Stimulated activated CD4-positive, alpha-beta T cell treated with anti-CD3 and anti-CD28 coated beads, Interleukin-1b, Interleukin-23, amount 100 ng/mL, for 1 hour (primary cell): ENCODE measurements around the gene CPSF4L.

Experiments used
- DNase-seq, 2 donors: peaks; one replicate each; pipeline ENCODE4 v3.0.0-alpha.2; 2020; ENCODE audit warnings: low read depth in 2 of 2

The CPSF4L gene

DNA sequence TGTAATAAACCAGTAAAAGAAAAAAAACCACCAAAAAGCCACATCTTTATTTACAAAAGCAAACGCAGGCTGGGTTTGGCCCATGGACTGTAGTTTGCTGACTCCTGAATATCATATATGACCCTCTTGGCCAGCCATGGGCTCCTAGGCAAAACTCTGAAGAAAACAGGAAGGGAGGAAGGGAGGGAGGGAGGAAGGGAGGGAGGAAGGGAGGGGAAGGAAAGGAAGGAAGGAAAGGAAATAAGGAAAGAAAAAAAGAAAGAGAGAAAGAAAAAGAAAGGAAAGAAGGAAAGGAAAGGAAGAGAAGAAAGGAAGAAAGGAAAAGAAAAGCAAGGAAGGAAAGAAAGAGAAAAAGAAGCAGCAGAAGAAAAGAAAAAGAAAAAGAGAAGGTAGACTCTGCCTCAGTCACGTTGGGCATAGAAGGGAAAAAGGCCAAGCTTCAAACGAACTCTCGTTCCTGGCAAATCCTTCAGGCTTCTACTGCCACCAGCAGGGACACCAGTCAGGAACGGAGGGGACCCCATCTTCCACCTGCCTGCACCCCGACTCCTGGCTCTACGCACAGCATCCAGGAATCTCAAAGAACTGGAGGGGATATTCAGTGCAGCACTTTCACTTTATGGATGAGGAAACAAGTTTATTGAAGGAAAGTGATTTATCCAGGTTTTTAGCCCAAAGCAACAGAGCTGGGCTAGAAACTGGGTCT is 28.0 kb upstream of the CPSF4L start:
- no peak for DNase-seq

DNA sequence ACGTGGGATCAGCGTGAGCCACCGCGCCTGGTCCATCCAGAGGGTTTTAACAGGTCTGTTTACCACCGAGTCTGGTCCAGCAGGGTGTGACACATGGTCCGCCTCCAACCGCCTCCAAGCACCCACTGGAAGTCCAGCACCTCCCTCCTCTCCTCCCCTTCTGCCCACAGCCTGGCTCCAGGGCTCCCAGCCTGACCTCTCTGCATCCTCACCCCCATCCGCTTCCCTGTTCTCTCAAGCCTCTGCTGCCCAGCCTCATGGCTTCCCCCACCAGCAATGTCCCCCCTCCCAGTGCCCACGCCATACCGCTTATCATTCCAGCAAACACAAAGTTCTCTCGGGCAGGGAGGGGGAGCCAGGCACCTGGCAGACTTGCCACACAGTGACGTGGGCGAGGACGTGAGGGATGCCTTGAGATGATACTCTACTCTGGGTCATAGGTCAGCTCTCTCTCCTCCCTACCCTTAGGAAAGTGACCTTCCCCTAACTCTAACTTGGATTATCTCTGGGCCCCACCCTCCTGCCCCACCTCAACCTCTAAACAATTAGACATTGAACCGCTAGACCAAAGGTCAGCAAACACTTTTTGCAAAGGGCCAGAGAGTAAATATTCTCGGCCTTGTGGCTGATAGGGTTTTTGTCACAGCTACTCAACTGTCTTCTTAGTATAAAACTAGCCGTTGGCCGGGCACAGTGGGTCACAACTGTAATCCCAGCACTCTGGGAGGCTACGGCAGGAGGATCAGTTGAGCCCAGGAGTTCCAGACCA is 27.0 kb upstream of the CPSF4L start:
- DNase-seq, result no peak

DNA sequence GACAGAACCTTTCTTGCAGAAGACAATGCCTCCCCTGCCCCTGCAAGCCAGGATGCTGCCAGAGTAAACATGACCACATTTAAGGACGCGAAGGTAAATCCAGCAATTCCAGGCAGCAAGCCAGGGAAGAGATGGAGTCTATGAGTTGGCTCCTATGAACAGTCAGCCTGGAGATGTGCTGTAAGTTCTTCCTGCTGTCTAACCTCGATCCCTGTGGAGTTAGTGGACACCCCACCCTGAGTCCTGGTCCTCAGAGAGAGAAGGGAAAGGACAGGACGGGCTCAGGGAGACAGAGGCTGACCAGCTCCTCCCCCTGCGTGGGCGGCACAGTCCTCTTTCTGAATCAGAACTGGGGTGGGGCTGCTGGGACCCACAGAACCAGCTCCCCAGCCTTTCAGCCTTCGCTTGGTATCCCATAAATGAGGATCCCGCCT is 25.2 kb upstream of the CPSF4L start:
- no peak for DNase-seq

DNA sequence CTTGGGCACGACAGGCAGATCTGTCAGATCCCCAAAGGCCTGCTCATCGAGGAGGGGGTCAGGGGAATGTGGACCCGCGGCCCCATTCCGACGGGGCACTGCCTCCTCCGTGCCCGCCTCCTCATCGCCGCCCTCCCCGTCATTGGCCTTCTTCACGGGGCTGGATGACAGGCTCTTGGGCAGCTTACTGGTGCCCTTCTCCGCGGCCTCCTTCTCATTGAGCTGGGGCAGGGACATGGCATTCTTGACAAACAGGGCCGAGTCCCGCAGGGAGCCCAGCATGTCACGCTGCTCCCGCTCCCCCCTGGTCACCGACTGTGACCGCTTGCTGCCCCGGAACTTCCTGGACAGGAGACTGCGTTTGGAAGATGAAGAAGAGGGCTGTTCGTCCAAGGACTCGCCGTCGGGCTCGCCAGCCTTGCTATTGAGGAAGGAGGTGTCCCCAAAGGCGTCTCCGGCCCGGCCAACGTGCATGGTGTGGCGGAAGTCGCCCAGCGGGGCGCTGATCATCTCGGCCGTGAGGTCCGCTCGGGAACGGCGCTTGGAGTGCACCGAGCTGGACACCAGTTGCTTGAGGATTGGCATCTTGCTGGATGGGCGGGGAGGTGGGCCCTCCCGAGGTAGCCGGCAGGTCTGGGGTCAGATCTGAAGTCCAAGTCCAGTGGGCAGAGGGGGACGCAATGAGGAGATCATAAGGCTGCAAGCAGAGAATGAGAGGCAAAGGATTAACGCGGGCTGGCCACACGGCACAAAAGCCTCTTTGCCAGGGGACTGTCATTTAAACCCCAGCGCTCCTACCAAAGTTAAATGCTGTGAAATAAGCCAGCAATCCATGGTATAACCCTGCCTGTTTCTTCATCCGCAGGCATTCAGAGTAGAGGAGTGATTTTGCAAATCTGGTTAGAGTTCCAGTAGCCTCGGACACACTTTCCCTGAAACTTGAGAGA is 24.5 kb upstream of the CPSF4L start:
- no peak for DNase-seq

DNA sequence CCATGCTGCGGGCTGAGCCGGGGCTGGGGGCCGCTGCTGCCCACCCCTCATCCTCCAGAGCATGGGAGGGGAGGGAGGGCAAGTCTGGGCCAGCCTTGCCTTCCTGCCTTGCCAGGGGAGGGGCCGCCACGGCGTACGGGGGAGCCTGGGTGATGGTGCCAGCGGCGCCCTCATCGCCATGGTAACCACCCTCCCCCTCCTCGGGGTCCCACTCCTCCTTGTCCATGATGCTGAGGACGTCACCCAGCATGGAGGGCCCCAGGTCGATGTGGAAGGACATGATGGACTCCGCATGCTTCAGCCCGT is 23.9 kb upstream of the CPSF4L start:
- DNase-seq, result no peak

DNA sequence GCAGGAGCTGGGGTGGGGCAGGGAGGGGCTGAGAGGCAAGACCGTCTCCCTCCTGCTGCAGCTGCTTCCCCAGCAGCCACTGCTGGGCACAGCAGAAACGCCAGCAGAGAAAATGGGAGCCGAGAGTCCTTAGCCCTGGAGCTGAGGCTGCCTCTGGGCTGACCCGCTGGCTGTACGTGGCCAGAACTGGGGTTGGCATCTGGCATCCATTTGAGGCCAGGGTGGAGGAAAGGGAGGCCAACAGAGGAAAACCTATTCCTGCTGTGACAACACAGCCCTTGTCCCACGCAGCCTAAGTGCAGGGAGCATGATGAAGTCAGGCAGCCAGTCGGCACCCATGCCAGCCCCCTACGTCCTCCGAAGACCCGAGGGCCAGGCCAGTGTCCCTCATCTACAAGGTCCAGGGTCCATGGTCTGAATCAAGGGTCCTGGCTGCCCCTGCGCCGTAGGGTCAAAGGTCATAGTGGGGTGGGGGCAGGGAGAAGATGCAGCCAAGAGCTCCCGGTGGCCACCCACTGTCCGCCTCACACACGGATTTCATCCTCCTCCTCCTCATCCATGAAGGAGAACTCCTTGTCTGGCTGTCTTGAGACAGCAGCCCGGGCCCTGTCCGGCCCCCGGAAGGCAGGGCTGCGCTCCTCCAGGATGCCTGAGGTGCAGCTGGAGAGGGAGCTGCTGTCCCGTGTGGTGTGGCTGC is 23.4 kb upstream of the CPSF4L start:
- no peak for DNase-seq

DNA sequence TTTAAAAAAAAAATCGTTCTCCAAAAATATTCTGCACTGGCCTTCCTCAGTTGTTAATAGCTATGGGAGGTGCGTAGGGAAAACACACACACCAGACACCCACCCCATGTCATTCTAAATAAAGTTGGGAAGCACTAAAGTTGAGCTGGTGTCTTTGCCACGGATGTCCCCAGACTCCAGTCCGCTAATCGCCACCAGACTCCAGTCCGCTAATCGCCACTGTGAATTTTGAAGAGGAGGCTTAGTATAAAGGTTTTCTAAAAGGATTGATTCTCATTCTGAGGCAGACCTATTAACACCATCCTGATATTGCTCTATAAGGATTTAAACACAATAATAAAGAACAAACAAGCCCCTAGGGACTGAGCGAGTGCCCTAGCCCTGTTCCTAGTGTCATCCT is 22.7 kb upstream of the CPSF4L start:
- no peak for DNase-seq

DNA sequence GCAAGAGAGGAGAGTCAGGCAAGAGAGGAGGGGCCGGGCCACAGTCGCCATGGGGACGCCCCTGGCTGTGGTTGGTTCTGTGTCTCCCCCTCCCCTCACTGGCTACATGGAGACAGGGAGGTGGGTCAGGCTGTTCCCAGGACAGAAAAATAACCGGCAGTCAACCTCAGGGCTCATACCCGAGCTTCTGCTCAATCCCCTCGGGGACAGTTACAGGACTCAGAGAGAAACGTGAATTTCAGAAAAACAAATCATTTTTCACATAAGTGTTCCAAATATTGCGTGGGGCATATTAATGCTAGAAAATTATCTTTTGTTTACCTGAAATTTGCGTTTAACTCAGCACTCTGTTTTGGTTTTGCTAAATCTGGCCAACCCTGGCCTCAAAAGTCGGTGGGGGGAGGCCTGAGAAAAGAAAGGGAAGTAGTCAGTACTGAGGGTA is 22.2 kb upstream of the CPSF4L start:
- no peak for DNase-seq

DNA sequence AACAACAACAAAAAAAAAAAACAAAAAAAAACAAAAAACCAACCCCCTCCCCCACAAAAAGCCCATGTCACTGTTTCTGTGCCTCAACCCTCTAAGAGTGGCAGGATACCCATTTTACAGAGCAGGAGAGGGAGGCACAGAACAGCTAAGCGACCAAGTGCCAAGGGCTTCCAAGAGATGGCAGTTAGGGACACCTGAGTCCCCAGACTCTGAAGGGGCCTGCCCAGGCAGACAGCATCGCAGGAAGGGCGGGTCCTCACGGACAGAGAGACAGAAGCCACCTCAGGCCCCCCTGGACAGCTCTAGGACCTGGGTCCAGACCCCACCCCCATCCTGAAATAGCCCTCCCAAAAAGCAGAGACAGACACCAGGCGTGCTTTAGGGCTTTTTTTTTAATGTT is 21.6 kb upstream of the CPSF4L start:
- DNase-seq, result no peak

DNA sequence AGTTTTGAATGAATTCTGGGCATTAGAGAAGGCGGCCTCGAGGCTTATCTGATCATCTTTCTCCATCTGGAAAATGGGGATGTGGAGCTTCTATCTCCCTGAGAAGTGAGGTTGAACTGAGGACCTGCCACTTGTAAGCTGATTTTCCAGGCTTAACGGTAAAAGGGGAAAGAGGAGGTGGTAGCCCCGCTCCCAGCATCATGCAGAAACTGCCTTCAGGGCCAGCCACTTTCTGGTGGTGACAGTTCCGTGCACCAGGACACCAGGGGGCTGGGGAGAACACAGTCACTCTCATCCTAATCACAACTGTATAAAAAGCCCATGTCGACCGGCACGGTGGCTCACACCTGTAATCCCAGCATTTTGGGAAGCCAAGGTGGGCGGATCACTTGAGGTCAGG is 20.9 kb upstream of the CPSF4L start:
- DNase-seq, result no peak

DNA sequence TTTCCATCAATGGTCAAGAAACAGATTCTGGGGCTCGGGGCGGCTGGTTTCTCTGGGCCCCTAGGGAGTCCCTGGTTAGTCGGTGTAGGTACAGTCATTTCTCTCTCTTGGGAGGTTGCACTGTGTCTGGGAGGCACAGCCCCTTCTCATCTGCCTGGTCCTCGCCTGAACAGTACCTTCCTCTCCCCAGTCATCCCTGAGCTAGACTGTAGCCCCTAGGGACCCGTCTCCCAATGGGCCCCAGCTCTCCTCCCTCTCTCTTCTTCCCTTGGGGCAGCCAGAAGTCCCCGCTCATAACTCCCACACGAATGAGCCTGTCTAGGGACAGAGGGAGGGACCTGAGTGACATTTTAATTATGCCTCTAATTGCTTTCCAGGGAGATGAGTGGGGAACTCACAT is 20.2 kb upstream of the CPSF4L start:
- no peak for DNase-seq

DNA sequence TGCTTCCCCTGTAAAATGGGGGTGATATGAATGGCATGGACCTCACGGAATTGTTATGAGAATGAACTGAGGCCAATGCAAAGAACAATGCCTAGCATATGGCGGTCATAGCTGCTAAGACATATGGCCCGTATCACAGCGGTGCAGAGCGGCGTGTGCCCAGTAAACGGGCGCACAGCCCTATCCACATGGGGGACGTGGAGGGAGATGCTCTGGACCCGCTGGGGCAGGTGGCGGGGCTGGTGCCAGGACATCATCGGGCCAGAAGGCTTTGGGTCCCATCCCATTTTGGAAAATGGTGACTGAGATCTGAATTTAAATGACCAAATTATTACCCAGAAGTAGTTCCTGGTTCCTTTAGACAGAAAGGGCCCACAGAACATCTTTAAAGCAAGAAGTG is 18.5 kb upstream of the CPSF4L start:
- no peak for DNase-seq

DNA sequence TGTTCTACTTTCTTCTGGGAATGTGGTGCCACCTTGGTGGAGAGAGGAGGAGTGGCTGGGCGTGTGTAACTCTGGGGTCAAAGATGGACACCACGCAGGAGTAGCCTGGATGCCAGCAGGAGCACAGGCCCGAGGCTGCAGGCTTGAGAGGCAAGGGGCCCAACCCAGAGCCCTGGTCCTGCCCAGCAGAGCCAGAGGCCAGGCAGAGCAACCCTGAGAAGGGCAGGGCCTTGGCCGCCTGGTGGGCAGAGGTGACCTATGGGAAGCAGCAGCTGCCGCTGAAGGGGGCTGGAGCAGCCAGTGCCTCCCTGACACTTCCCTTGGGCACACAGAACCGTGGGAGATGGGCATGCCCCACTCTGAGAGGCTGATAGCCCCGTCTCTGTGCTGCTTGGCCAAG is 18.0 kb upstream of the CPSF4L start:
- DNase-seq, result no peak

DNA sequence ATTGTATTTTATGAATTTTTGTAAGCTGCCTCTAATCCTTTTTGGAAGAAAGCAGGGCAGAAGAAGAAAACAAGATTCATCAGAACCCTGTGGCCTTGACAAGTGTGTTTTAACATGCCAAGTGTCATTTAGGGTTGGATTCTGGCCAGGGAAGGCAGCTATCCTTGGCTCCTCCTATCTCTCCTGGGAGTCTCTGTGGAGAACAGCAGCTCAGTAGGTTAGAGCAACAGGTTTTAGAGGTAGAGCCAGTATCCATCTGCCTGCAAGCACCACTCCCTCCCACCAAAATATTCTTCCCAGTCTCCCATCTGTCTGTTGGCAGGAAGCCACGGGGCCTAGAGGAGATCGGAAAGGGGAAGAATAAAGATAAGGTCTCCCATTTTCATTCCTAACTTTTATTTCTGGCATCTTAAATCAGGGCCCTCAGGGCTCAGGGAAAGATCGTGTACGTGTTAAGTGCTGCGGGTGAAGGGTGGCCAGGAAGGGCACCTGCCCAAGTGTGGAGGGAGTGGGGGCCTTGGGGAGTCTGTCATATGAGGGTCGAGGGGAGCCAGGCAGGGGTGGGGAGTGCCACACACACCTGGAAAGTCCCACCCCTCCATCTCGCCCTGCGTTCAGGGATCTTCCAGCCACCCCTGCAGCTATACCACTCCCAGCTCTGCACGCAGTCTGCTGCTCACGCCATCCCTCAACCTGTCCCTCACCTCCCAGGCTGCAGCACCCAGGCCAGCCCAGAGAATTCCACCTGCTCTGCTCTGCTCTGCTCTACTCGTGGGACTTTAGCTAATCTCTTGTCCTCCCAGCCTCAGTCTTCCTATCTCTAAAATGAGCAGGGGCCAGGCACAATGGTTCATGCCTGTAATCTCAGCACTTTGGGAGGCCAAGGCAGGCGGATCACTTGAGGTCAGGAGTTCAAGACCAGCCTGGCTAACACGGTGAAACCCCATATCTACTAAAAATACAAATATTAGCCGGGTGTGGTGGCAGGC is 17.1 kb upstream of the CPSF4L start:
- DNase-seq, result no peak

DNA sequence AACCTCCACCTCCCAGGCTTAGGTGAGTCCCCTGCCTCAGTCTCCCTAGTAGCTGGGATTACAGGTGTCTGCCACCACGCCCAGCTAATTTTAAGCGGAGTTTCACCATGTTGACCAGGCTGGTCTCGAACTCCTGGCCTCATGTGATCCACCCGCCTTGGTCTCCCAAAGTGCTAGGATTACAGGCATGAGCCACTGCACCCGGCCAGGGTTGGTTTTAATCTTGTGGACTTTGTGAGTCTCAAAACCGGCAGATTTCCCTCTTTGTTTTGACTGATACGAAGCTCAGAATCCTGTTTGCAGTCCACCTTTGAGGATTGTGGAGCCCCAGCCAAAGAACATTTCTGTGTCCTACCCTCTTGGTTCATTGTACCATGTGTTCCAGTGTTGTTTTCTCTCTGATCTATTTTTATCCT is 16.4 kb upstream of the CPSF4L start:
- no peak for DNase-seq

DNA sequence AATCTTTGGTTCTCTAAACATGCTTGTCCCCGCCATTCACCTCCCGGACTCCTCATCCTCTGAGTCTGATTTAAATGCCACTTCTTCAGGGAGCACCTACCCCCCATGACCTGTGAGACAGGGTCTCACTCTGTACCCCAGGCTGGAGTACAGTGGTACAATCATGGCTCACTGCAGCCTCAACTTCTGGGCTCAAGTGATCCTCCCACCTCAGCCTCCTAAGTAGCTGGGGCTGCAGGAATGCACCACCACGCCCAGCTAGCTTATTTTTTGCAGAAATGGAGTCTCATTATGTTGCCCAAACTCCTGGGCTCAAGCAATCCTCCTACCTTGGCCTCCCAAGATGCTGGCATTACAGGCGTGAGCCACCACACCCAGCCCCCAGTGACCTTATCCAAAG is 12.8 kb upstream of the CPSF4L start:
- DNase-seq, result no peak

DNA sequence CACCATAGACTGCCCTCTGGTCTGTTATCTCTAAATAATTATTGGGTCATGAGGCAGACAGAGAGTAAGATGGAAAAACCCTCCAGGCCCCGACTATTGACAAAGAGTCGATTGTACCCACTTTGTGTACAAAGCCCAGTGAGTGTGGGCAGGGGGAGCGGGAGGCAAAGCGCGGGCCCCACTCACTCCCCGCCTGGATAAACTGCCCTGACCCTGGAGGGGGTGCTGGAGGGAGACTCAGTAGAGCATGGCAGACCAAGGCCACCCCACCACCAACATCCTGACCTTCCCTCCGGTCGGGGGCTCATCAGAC is 11.2 kb upstream of the CPSF4L start:
- DNase-seq, result no peak

DNA sequence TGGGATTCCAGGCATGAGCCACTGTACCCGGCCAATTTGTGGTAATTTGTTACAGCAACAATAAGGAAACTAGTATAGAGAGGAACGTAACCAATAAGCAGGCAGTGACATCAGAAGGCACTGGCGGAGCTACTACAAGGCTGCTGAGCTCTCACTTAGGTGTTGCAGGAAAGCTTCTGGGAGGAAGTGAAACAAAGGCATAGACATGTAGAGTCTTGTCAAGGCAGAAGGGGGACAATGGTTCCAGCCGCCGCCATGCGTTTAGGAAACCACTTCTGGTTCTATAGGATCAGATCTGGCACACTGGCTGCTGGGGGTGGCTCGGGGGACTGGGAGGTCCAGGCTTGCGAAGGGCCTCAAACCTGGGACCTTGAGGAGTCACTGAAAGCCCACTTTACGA is 9.4 kb upstream of the CPSF4L start:
- no peak for DNase-seq

DNA sequence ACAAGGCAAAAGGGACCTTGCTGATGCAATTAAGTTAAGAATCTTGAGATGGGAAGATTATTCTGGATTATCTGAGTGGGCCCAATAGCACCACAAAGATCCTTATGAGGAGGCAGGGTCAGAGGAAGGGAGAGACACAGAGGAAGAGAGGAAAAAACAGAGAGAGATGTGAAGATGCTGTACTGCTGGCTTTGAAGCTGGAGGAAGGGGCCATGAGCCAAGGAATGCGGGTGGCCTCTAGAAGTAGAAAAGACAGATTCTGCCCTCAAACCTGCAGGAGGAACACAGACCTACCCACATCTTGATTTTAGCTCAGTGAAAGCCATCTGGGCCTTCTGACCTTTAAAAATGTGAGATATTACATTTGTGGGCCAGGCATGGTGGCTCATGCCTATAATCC is 8.1 kb upstream of the CPSF4L start:
- no peak for DNase-seq

DNA sequence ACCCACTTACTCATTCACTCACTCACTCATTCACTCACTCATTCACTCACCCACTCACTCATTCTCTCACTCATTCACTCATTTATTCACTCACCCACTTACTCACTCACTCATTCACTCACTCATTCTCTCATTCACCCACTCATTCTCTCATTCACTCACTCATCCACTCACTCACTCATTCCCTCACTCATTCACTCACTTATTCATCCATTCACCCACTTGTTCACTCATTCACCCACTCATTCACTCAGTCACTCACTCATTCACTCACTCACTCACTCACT is 7.6 kb upstream of the CPSF4L start:
- DNase-seq, result no peak
